K562 (cell line): Measurements from ENCODE around the gene SERAC1. TPM values are rescaled to one million over a fixed set of nuclear protein-coding genes. Genes with fewer than 3 reads are reported as not detected.

Source experiments
- AFF4 ChIP-seq: sonication (generic); formaldehyde crosslinking; IDR thresholded peaks from 2 replicates; pipeline ENCODE4 v1.8.0; 2023; ENCODE audit warnings: mild to moderate bottlenecking, missing genetic modification reagents
- DMBX1 ChIP-seq: fragments of 250-450 bp; sonication (Bioruptor Pico); IDR thresholded peaks from 2 replicates; pipeline ENCODE4 v1.8.0; 2022; ENCODE audit warnings: inconsistent platforms, mild to moderate bottlenecking, moderate library complexity, borderline replicate concordance
- NCOA1 ChIP-seq: fragments of 450-650 bp; IDR thresholded peaks from 2 replicates; pipeline ENCODE4 v1.6.1; 2016; ENCODE audit warnings: low read depth
- RAD51 ChIP-seq: fragments of 450-650 bp; IDR thresholded peaks from 2 replicates; pipeline ENCODE4 v1.7.1; 2016; ENCODE audit warnings: low read depth, mild to moderate bottlenecking, borderline replicate concordance
- ZNF511 ChIP-seq: sonication (generic); formaldehyde crosslinking; IDR thresholded peaks from 2 replicates; pipeline ENCODE4 v1.8.0; 2022; ENCODE audit warnings: mild to moderate bottlenecking, missing genetic modification reagents
- ZNF695 ChIP-seq: fragments of 450-650 bp; formaldehyde crosslinking; IDR thresholded peaks from 2 replicates; pipeline ENCODE4 v1.4.0; 2020; ENCODE audit warnings: mild to moderate bottlenecking, moderate library complexity
- polyA plus RNA-seq, 8 experiments: library from polyadenylated mRNA; depleted of rRNA in 4 of 8; stranded (reverse) in 5 of 8; unstranded in 3 of 8; fragments of >200 nt; fragmentation: Nextera tagmentation in 2 of 8; fragmentation: Illumina TruSeq in 1 of 8; extraction: Ambion mirVana in 2 of 8; extraction: Trizol in 1 of 8; gene quantifications; 2 replicates each; pipeline versions ENCODE4 v1.2.1 to v1.2.3, GENCODE V29; 2011 to 2014; ENCODE audit warnings: inconsistent platforms in 1 of 8, missing spikeins in 1 of 8
- total RNA-seq, 7 experiments: library from RNA; depleted of rRNA in 6 of 7; stranded (reverse); fragments of >200 nt in 6 of 7; fragmentation: Illumina TruSeq in 2 of 7; extraction: Trizol in 2 of 7; gene quantifications; 2 replicates each; pipeline versions ENCODE4 v1.2.1 to v1.2.3, GENCODE V29; 2011 to 2021; ENCODE audit warnings: low replicate concordance in 1 of 7

Gene SERAC1
- total and polyA plus RNA-seq, 9 of the 15 experiments (the other 6 are each of a cell fraction or from before 2014, with no cell fraction given): 1.8 to 6.2 (median 2.8) TPM

- TF ChIP-seq ZNF511 (no peak), RAD51 (no peak), AFF4 (CRISPR knock-in tag) (no peak), ZNF695 (CRISPR knock-in tag) (no peak), NCOA1 (no peak), DMBX1 (CRISPR knock-in tag) (no peak)
These were observed 84.4 kb downstream of the SERAC1 start (continued) for GRCh38 chr6:158083455-158084325.
